ENCODE results near the gene LNX1. TPM values are rescaled to one million over a fixed set of nuclear protein-coding genes. Genes with fewer than 3 reads are reported as not detected.

LNX1 gene
- polyA plus RNA-seq, 1 of the 3 experiments (the other 2 are of a cell fraction) = 0.16 TPM

DNA sequence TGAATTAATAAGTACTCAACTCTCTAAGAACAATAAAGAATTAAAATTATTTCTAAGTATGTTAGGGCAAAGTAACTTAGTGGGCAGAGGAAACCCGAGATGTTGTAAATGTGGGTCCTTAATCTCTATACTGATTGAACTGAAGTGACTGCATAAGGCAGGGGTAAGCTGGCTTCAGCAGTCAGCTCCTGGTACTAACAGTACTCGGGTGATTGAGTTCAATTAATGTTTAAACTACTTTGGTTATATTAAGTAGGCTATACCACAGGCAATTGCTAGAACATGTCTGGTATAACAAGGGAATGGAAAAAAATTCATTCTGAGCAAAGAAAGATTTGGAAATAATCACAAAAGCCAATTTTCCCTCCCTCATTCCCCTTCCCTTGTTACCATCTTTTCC is 90.7 kb downstream of the LNX1 start:
- no peaks in the 10 kb centered on the region for H3F3A ChIP-seq (replicated peaks; ENCODE audit: insufficient read depth)
- POLR2A ChIA-PET = no interaction called here
- 86% methylated on average over 2 of the region's 2 CpGs for WGBS (ENCODE audit: low lambda C conversion rate)

DNA sequence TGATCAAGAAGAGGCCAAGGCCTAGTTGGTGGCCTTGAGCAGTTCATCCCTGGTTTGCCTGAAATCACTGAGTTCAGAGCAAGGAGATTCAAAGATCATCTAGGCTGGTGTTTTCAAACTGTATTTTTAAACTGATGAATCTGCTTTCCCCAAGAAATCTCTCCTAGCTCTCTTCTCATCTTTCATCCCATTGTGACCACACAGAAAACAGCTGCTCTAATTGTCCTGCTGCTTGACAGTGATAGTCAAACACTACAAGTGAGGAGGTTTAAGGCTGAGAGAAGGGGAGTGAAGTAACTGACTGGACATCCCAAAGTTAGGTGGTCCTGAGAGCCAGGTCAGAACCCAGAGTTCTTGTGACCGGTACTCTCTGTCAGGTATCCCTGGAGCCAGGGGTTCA is 91.5 kb downstream of the LNX1 start:
- H3K36me3 ChIP-seq (replicated peaks in 1 of 2; ENCODE audit: control insufficient read depth in 1 of 2, insufficient read depth in 2 of 2, low read length in 1 of 2) = no peaks in the 10 kb centered on the region
- no peaks in the 10 kb centered on the region for H3F3A ChIP-seq (replicated peaks; ENCODE audit: insufficient read depth)
- H2AFZ ChIP-seq (ENCODE audit: low read depth) = no peak overlapping the region
- no peak overlapping the region for H3K9ac ChIP-seq
- no peaks in the 10 kb centered on the region for H3K9me3 ChIP-seq
- no peaks in the 10 kb centered on the region for H4K20me1 ChIP-seq (ENCODE audit: insufficient read depth)
- no peak overlapping the region for H3K4me3 ChIP-seq (ENCODE audit: low read depth in 2 of 2, low read length in 1 of 2)
- H3K27ac ChIP-seq (ENCODE audit: low read depth in 2 of 2, low read length in 1 of 2) = no peak overlapping the region
- no peak overlapping the region for H3K4me2 ChIP-seq
- POLR2A ChIA-PET = no interaction called here
- H3K9me2 ChIP-seq = no peaks in the 10 kb centered on the region
- CTCF ChIA-PET = interaction anchor here (0.6 to 1.3 kb wide), 2 partner anchors 9 to 733 kb away, joined by 4 to 5 read pairs; no protein-coding TSS in a partner anchor
- H3K27me3 ChIP-seq (ENCODE audit: insufficient read depth) = no peaks in the 10 kb centered on the region
- peaks cover 0 to 7% of the 10 kb centered on the region in 2 experiments; a peak in 1 of 4 replicates for H3K4me1 ChIP-seq (ENCODE audit: control insufficient read depth in 1 of 2, insufficient read depth in 2 of 2, low read depth in 1 of 2, low read length in 1 of 2)
- DNase-seq = no peak
- H3K79me2 ChIP-seq (ENCODE audit: insufficient read depth) = no peaks in the 10 kb centered on the region
- WGBS (ENCODE audit: low lambda C conversion rate) = 92% methylated on average over 1 of the region's 1 CpG
- TF ChIP-seq MEF2A (IDR thresholded peaks at IDR 0.05; ENCODE audit: borderline replicate concordance, low read depth) (no peak), NFIC (IDR thresholded peaks at IDR 0.05; ENCODE audit: borderline replicate concordance) (no peak), ZBTB33 (IDR thresholded peaks at IDR 0.05; ENCODE audit: borderline replicate concordance, low read depth) (no peak), RCOR1 (IDR thresholded peaks at IDR 0.05; ENCODE audit: low read length) (no peak), TCF12 (IDR thresholded peaks at IDR 0.05) (no peak), NRF1 (IDR thresholded peaks at IDR 0.05; ENCODE audit: low read depth, low read length) (no peak), RAD21 (IDR thresholded peaks at IDR 0.05; ENCODE audit: low read length) (no peak), RFX5 (IDR thresholded peaks at IDR 0.05; ENCODE audit: low read length) (no peak), CHD2 (IDR thresholded peaks at IDR 0.05; ENCODE audit: low read length, partially characterized antibody) (no peak), YY1 (IDR thresholded peaks at IDR 0.05; ENCODE audit: low read depth) (no peak), ELF1 (IDR thresholded peaks at IDR 0.05) (no peak), RXRA (IDR thresholded peaks at IDR 0.05; ENCODE audit: borderline replicate concordance, low read depth) (no peak)
- TF ChIP-seq, protein P1, sequence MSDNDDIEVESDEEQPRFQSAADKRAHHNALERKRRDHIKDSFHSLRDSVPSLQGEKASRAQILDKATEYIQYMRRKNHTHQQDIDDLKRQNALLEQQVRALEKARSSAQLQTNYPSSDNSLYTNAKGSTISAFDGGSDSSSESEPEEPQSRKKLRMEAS (IDR thresholded peaks at IDR 0.05; ENCODE audit: low read depth) = no peak

More for the DNA sequence above, 90.7 kb downstream of the LNX1 start:
- Histone ChIP-seq H4K20me1 (ENCODE audit: insufficient read depth) (no peaks in the 10 kb centered on the region), H3K9me2 (no peaks in the 10 kb centered on the region), H3K27ac (ENCODE audit: low read depth in 2 of 2, low read length in 1 of 2) (no peak overlapping the region), H3K27me3 (ENCODE audit: insufficient read depth) (no peaks in the 10 kb centered on the region), H3K4me1 (ENCODE audit: control insufficient read depth in 1 of 2, insufficient read depth in 2 of 2, low read depth in 1 of 2, low read length in 1 of 2) (peaks cover 0 to 7% of the 10 kb centered on the region in 2 experiments; a peak in 1 of 4 replicates), H2AFZ (ENCODE audit: low read depth) (no peak overlapping the region), H3K4me2 (no peak overlapping the region), H3K9me3 (no peaks in the 10 kb centered on the region), H3K79me2 (ENCODE audit: insufficient read depth) (no peaks in the 10 kb centered on the region), H3K4me3 (ENCODE audit: low read depth in 2 of 2, low read length in 1 of 2) (no peak overlapping the region), H3K9ac (no peak overlapping the region), H3K36me3 (replicated peaks in 1 of 2; ENCODE audit: control insufficient read depth in 1 of 2, insufficient read depth in 2 of 2, low read length in 1 of 2) (no peaks in the 10 kb centered on the region)
- TF ChIP-seq MEF2A (IDR thresholded peaks at IDR 0.05; ENCODE audit: borderline replicate concordance, low read depth) (no peak), MXI1 (IDR thresholded peaks at IDR 0.05; ENCODE audit: low read depth, low read length) (no peak), USF1 (IDR thresholded peaks at IDR 0.05; ENCODE audit: borderline replicate concordance, low read depth) (no peak), FOXM1 (IDR thresholded peaks at IDR 0.05; ENCODE audit: low read depth) (no peak), TEAD4 (IDR thresholded peaks at IDR 0.05; ENCODE audit: borderline replicate concordance, insufficient read depth) (no peak), JUND (IDR thresholded peaks at IDR 0.05) (no peak), POLR2AphosphoS5 (IDR thresholded peaks at IDR 0.05; ENCODE audit: low read depth, low read length) (no peak), TCF12 (IDR thresholded peaks at IDR 0.05) (no peak), TAF1 (IDR thresholded peaks at IDR 0.05; ENCODE audit: borderline replicate concordance, low read depth, low read length) (no peak), EZH2phosphoT487 (IDR thresholded peaks at IDR 0.05; ENCODE audit: borderline replicate concordance, low read depth) (no peak), USF2 (IDR thresholded peaks at IDR 0.05; ENCODE audit: borderline replicate concordance, low read depth, low read length) (no peak), RCOR1 (IDR thresholded peaks at IDR 0.05; ENCODE audit: low read length) (no peak)
- TF ChIP-seq, protein P2, sequence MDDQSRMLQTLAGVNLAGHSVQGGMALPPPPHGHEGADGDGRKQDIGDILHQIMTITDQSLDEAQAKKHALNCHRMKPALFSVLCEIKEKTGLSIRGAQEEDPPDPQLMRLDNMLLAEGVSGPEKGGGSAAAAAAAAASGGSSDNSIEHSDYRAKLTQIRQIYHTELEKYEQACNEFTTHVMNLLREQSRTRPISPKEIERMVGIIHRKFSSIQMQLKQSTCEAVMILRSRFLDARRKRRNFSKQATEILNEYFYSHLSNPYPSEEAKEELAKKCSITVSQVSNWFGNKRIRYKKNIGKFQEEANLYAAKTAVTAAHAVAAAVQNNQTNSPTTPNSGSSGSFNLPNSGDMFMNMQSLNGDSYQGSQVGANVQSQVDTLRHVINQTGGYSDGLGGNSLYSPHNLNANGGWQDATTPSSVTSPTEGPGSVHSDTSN (IDR thresholded peaks at IDR 0.05) = no peak
- TF ChIP-seq, protein P1 (IDR thresholded peaks at IDR 0.05; ENCODE audit: low read depth) = no peak
- DNase-seq = no peak
- CTCF ChIA-PET = interaction anchor here (2.1 to 2.2 kb wide), 2 partner anchors 10 to 727 kb away, joined by 5 to 10 read pairs; no protein-coding TSS in a partner anchor

All from SK-N-SH (cell line).